NCI-H128 (cell line): Measurements from ENCODE around the gene NDUFA7.
"Not testable (repeated sequence)": the region's sequence is repeated elsewhere in the genome, so short reads cannot be mapped to it uniquely, and the experiment has no call there.

ENCODE experiments used
- DNase-seq: peaks from one replicate; lab custom pipeline; 2025; ENCODE audit not compliant: unreplicated experiment; lab: John Stamatoyannopoulos, UW

NDUFA7 gene

DNA sequence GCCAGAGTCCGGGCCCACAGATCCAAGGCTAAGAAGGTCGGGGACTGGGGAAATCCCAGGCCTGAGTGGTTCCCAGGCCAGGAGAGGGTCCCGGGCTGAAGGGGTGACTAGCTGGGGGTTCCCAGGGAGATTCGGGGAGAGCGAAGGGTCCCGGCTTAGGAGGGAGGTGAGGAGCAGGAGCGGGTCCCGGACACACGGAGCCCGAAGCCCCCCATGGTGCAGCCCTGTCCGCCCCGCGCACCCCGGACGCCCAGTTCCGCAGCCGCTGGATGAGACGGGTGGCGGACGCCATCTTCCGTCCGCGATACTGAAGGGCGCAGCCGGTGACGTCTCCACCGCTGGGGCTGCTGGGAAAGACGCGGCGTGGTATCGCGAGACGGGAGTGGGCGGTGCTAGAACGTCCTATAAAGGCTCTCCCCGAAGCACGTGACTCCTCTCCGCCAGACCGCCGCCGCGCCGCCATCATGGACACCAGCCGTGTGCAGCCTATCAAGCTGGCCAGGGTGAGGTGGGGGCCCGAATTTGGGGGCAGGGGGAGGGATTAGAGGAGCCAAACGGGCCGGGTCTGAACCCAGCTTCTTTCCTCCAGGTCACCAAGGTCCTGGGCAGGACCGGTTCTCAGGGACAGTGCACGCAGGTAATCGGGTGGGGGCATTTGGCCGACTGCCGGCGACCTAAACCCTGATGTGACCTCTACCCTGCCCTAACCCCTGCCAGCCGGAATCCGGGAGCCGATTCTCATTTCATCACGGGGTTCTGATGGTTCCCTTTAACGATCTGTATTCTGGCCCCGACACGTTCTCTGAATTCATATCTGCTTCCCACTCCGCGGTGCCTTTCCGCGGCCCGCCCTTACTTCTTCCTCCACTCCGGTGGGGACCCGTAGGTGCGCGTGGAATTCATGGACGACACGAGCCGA, at the start of gene NDUFA7, which contains the start of gene RPS28:
TSS of gene NDUFA7 (minus strand) at position 309 of the 919 bp plus-strand sequence. CDS start at position 292, 17 bp downstream.
TSS of gene RPS28 (plus strand) at position 430 of the 919 bp plus-strand sequence. CDS start at position 465, 35 bp downstream.
- peak; percentile 92 for DNase-seq

DNA sequence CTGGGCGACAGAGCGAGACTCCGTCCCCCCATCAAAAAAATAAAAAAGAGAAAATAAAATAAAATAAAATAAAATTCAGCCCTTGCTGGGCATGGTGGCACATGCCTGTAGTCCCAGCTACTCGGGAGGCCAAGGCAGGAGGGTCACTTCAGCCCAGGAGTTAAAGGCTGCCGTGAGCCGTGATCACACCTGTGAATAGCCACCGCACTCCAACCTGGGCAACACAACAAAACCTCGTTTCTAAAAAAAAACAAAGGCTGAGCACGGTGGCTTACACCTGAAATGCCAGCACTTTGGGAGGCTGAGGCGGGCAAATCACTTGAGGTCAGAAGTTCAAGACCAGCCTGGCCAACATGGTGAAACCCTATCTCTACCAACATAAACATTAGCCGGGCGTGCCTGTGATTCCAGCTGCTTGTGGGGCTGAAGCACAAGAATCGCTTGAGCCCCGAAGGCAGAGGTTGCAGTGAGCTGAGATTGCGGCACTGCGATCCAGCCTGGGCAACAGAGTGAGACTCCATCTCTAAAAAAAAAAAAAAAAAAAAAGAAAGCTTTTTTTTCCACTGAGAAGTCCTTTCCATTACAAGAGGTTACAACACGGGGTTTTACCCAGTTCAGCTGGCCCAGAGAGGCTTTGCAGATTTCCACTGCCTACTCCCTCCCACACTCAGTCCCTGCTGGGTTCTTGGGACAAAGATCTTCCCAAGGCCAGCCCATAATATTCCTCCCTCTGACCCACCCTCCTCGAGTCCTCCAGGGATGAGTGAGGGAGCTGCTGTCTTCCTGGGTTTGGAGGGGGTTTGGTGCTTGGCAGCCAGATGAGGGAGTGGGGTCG, 49.2 kb upstream of the NDUFA7 start:
- DNase-seq = no peak

DNA sequence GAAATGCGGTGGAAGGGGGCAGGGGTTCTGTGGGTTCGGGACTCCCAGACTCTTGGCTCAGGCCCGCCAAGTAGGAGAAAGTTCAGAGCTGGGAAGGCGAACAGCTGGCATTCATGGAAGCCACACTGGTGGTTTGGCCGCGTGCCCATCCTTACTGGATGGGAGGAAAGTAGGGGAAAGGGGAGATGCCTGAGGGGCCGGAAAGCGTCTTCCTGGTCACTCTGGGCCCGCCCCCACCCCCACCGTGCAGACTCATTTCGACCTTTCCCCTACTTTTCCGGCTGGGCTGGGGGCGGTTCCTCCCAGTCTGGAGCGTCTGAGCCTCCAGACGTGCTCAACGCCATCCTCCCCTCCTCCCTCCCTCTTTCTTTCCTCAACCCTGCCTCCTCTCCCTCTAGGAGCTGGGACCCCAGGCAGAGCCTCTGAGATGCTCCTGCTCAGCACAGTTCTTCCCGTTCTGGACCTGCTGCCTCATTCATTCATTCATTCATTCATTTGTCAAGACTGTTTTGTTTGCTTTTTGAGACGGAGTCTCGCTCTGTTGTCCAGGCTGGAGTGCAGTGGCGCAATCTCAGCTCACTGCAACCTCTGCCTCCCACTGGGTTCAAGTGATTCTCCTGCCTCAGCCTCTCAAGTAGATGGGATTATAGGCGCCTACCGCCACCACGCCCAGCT, 46.3 kb upstream of the NDUFA7 start:
- DNase-seq = no peak

DNA sequence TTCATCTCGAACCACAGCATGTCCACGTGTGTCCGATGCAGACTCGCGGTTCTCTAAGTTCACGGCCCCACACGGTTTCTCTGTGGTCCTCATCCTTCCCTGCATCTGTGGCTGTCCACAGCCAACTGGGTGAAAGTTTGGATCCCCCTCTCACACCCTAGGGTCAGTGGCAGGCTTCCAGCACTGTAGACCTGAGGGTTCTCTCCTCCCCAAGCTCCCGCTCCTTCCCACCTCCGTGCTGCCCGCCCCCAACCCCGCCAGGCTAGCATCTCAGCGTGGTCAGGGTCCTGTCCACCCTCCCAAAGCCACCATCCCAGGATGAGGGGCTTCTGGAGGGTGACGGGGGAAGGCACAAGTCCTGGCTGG, 45.8 kb upstream of the NDUFA7 start:
- no peak for DNase-seq

DNA sequence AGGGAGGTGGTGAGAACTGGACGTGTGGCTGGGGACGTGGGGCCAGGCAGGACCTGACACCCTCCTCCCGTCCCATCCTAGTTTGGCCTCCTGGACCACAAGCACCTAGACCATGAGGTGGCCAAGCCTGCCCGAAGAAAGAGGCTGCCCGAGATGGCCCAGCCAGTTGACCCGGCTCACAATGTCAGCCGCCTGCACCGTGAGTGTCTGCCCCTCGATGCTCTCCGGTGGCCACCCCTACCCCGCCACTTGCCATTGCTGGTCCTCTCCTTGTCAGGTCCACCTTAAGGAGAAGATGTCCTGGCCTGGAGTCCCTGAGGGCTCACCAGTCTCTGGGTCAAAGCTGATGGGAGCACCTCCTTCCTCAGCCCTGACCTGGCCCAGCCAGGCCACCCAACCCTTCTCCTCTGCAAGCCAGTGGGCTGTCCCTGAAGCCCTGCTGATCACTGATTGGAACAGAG, 45.0 kb upstream of the NDUFA7 start:
- DNase-seq = no peak

GRCh38 chr19:8363803-8364771, 42.9 kb upstream of the NDUFA7 start, which contains the start of gene ANGPTL4:
Gene ANGPTL4 (plus strand): TSS chr19:8364155. CDS start chr19:8364322, 167 bp downstream.
- no peak for DNase-seq

DNA sequence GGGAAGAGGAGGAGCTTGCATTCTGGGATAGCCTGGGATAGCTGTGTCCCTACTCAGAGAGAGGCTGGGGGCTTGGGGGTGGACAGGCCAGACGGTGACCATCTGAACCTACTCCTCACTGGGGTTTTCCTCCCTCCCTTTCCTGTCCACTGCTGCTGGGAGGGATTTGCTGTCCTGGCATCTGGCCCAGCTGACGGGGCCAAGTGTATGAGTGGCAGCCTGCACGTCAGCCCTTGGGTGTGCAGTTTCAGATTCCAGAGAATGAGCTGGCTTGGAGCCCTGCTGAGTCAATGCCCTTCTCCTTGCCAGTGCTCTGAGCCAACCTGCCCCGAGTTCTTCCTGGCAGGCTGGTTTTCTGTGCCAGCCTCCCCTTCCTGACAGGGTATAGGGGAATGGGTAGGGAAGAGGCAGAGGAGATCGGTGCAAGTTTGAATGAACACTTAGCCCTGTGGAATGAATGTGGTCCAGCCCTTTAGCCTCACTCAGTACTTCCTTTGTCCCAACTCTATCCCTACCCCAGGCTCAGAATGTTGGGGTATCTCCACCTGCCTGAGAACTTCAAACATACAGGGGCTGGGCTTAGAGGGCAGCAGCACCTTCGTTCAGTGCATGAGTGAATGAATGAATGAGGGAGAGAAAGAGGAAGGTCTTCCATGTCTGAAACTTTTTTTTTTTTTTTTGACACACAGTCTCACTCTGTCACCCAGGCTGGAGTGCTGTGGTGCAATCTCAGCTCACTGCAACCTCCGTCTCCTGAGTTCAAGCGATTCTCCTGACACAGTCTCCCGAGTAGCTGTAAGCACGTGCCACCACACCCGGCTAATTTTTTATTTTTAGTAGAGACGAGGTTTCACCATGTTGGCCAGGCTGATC, 41.0 kb upstream of the NDUFA7 start:
- peak; percentile 29 for DNase-seq

- DNase-seq = no peak
Observed at GRCh38 chr19:8360196-8360595, 39.0 kb upstream of the NDUFA7 start.

DNA sequence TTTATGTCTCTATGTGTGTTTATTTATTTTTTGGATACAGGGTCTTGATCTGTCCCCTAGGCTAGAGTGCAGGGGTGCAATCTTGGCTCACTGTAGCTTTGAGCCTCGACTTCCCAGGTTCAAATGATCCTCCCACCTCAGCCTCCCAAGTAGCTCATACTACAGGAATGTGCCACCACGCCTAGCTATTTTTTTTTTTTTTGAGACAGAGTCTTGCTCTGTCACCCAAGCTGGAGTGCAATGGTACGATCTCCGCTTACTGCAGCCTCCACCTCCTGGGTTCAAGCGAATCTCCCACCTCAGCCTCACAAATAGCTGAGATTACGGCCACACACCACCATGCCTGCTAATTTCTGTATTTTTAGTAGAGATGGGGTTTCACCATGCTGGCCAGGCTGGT, 37.8 kb upstream of the NDUFA7 start:
- no peak for DNase-seq

DNA sequence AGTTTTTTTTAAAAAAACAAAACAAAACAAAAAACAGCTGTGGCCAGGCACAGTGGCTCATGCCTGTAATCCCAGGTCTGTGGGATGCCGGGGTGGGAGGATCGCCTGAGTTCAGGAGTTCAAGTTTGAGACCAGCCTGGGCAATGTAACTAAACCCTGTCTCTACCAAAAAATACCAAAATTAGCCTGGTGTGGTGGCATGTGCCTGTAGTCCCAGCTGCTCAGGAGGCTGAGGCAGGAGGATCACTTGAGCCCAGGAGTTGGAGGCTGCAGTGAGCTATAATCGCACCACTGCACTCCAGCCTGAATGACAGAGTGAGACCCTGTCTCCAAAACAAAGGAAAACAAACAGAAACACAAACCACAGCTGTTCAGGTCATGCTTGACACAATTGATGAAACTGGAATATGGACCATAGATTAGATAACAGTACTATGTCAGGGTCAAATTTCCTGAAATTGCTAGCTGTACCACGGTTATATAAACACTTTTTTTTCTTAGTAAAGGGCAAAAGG, 35.9 kb upstream of the NDUFA7 start:
- DNase-seq = no peak

DNA sequence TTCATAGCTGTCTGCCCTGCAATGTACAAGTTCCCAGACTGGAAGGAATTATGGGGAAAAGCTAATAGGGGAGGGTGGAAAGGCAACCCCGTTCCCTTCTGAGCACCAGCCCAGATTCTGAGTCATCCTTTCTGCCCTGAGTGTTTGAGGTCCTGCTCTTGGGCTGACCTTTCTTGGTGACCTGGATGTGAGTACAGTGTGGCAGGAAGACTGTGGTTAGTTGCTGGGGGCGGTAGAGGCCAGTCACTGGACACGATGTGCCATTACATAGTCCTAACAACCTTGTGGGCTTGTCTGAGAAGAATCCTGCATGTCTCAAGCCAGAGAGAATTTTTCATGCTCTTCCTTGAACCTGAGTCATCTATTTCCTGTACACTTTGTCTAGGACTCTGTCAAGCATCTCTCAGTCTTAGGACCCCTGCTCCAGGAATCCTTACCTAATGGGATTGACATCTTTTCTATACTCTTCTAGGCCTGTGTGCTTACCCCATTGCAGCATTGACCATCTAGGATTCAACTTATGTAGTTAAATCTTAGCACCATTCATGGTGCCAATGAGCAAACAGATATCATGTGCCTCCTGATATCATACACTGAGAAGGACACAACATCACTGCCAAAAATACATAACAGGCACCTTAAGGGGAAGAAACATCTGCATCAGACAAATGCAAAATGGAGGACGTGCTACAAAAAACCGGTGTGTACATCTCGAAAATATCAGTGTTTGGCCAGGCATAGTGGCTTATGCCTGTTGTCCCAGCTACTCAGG, 34.6 kb upstream of the NDUFA7 start:
- no peak for DNase-seq

DNA sequence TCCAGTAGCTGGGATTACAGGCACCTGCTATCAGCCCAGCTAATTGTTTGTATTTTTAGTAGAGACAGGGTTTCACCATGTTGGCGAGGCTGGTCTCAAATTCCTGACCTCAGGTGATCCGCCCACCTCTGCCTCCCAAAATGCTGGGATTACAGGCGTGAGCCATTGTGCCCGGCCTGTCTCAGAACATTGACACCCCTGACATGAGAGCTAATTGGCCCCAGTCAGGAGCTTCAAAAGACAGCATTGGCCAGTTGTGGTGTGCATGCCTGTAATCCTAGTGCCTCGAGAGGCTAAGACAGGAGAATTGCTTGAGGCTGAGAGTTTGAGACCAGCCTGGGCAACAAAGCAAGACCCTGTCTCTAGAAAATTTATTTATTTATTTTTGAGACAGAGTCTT, 31.7 kb upstream of the NDUFA7 start:
- DNase-seq = not testable (repeated sequence)

GRCh38 chr19:8352134-8352827, 31.1 kb upstream of the NDUFA7 start:
- no peak for DNase-seq

DNA sequence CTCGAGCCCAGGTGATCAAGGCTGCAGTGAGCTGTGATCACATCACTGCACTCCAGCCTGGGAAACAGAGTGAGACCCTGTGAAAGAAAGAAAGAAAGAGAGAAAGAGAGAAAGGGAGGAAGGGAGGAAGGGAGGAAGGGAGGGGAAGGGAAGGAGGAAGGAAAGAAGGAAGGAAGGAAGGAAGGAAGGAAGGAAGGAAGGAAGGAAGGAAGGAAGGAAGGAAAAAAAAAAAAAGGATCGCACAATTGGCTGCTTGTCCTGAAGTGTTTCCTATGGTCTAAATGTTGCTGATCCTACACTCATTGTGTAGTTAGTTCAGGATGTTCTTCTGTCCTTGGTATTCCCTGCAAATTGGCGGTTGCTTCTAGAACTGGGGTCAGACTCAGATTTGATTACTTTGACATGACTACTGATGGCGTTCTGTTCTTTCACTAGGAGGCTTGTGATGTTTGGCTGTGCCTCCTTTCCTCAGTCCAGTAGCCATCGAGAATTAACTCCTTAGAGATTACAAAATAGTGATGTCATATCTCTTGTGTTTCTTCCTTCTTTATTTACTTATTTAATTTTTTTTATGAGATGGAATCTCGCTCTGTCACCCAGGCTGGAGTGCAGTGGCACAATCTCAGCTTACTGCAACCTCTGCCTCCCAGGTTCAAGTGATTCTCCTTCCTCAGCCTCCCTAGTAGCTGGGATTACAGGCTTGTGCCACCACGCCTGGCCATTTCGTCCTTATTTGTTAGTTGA, 28.6 kb upstream of the NDUFA7 start:
- DNase-seq = not testable (repeated sequence)

- no peak for DNase-seq
Observed at GRCh38 chr19:8343483-8343844, 22.3 kb upstream of the NDUFA7 start.

GRCh38 chr19:8342684-8343482, 21.7 kb upstream of the NDUFA7 start, which contains the start of gene KANK3:
Gene KANK3 (minus strand): TSS chr19:8343262. CDS start chr19:8337828, 5,434 bp downstream.
- DNase-seq = no peak
